SK-N-SH (cell line): ENCODE results near the gene RASAL3. TPM values are rescaled to one million over a fixed set of nuclear protein-coding genes. Genes with fewer than 3 reads are reported as not detected.

Source experiments
- CTCF ChIA-PET: fragments of 300-600, 350-600 bp; formaldehyde crosslinking; extraction: SDS; loops from one replicate; lab custom pipeline; 2021; lab: Yijun Ruan, JAX
- POLR2A ChIA-PET: fragments of 350-600 bp; sonication (Branson Sonifier 250); formaldehyde crosslinking; extraction: SDS; loops from one replicate; lab custom pipeline; 2020; ENCODE audit warnings: antibody characterized with exemption, inconsistent platforms; lab: Yijun Ruan, JAX
- DNase-seq: peaks from one replicate; pipeline ENCODE4 v3.0.0; 2012
- H2AFZ ChIP-seq: fragments of 200-600 bp; sonication (generic); 2 replicates; pipeline ENCODE4 v1.8.1; 2016; ENCODE audit warnings: antibody characterized with exemption, mild to moderate bottlenecking, low read depth
- H3F3A ChIP-seq: fragments of 200-600 bp; sonication (generic); replicated peaks from 2 replicates; pipeline ENCODE3; 2016; ENCODE audit warnings: antibody characterized with exemption, mild to moderate bottlenecking; ENCODE audit not compliant: insufficient read depth
- H3K27ac ChIP-seq, 2 experiments: fragments of 200-500 bp in 1 of 2; fragments of 200-600 bp in 1 of 2; sonication (Bioruptor generic) in 1 of 2; sonication (generic), shearing (Covaris generic) in 1 of 2; 2 replicates each; pipeline versions ENCODE4 v1.5.1 to v1.6.1; 2014 to 2016; ENCODE audit warnings: low read depth in 2 of 2, inconsistent platforms in 1 of 2, low read length in 1 of 2, mild to moderate bottlenecking in 1 of 2, mixed read lengths in 1 of 2
- H3K27me3 ChIP-seq: fragments of 200-600 bp; sonication (generic), shearing (Covaris generic); 2 replicates; pipeline ENCODE4 v1.6.1; 2016; ENCODE audit warnings: mixed run types; ENCODE audit not compliant: insufficient read depth
- H3K36me3 ChIP-seq, 2 experiments: fragments of 200-500 bp in 1 of 2; fragments of 200-600 bp in 1 of 2; sonication (Bioruptor generic) in 1 of 2; sonication (generic) in 1 of 2; replicated peaks in 1 of 2; 2 replicates each; pipeline versions ENCODE3 to v1.5.1; 2014 to 2016; ENCODE audit warnings: low read length in 1 of 2, mild to moderate bottlenecking in 1 of 2; ENCODE audit not compliant: insufficient read depth in 2 of 2, control insufficient read depth in 1 of 2
- H3K4me1 ChIP-seq, 2 experiments: fragments of 200-500 bp in 1 of 2; fragments of 200-600 bp in 1 of 2; sonication (Bioruptor generic) in 1 of 2; sonication (generic), shearing (Covaris generic) in 1 of 2; 2 replicates each; pipeline versions ENCODE4 v1.5.1 to v1.6.1; 2014 to 2016; ENCODE audit warnings: low read depth in 1 of 2, low read length in 1 of 2, mixed run types in 1 of 2; ENCODE audit not compliant: insufficient read depth in 2 of 2, control insufficient read depth in 1 of 2
- H3K4me2 ChIP-seq: fragments of 200-600 bp; sonication (generic), shearing (Covaris generic); 2 replicates; pipeline ENCODE4 v1.6.1; 2017; ENCODE audit warnings: mixed run types
- H3K4me3 ChIP-seq, 2 experiments: fragments of 200-500 bp in 1 of 2; fragments of 200-600 bp in 1 of 2; sonication (Bioruptor generic) in 1 of 2; sonication (generic), shearing (Covaris generic) in 1 of 2; 2 replicates each; pipeline versions ENCODE4 v1.5.1 to v1.8.1; 2014 to 2016; ENCODE audit warnings: low read depth in 2 of 2, inconsistent platforms in 1 of 2, low read length in 1 of 2, mild to moderate bottlenecking in 1 of 2, mixed read lengths in 1 of 2, moderate library complexity in 1 of 2
- H3K79me2 ChIP-seq: fragments of 200-600 bp; sonication (generic); 2 replicates; pipeline ENCODE4 v1.8.1; 2017; ENCODE audit warnings: mild to moderate bottlenecking; ENCODE audit not compliant: insufficient read depth
- H3K9ac ChIP-seq: fragments of 200-600 bp; sonication (generic); 2 replicates; pipeline ENCODE4 v1.6.1; 2017; ENCODE audit warnings: mixed run types
- H3K9me2 ChIP-seq: fragments of 200-600 bp; sonication (generic); 2 replicates; pipeline ENCODE4 v1.6.1; 2017; ENCODE audit warnings: mixed run types
- H3K9me3 ChIP-seq: fragments of 200-600 bp; sonication (generic); 2 replicates; pipeline ENCODE4 v1.6.1; 2017; ENCODE audit warnings: mixed run types, mild to moderate bottlenecking, moderate library complexity
- H4K20me1 ChIP-seq: fragments of 200-600 bp; sonication (generic); 2 replicates; pipeline ENCODE4 v1.6.1; 2017; ENCODE audit warnings: mild to moderate bottlenecking, mixed run types; ENCODE audit not compliant: insufficient read depth
- ELF1 ChIP-seq: IDR thresholded peaks from 2 replicates; pipeline ENCODE4 v1.4.0; 2012
- EP300 ChIP-seq, 2 experiments: IDR thresholded peaks; 2 replicates each; pipeline versions ENCODE4 v1.4.0 to v1.6.1; 2012; ENCODE audit warnings: borderline replicate concordance in 1 of 2, low read depth in 1 of 2, low read length in 1 of 2
- EZH2phosphoT487 ChIP-seq: fragments of 200-600 bp; sonication (generic); IDR thresholded peaks from 2 replicates; pipeline ENCODE4 v1.6.1; 2017; ENCODE audit warnings: low read depth, mixed run types, mild to moderate bottlenecking, antibody characterized with exemption, moderate library complexity, borderline replicate concordance
- FOXM1 ChIP-seq: IDR thresholded peaks from 2 replicates; pipeline ENCODE4 v1.4.0; 2012; ENCODE audit warnings: low read depth, mild to moderate bottlenecking
- MEF2A ChIP-seq: IDR thresholded peaks from 2 replicates; pipeline ENCODE4 v1.4.0; 2012; ENCODE audit warnings: low read depth, borderline replicate concordance
- MXI1 ChIP-seq: IDR thresholded peaks from 2 replicates; pipeline ENCODE4 v1.6.1; 2012; ENCODE audit warnings: mild to moderate bottlenecking, low read depth, low read length, improper control_type of control experiment
- NFIC ChIP-seq: IDR thresholded peaks from 2 replicates; pipeline ENCODE4 v1.4.0; 2012; ENCODE audit warnings: borderline replicate concordance
- NRF1 ChIP-seq: IDR thresholded peaks from 2 replicates; pipeline ENCODE4 v1.6.1; 2012; ENCODE audit warnings: low read depth, mild to moderate bottlenecking, low read length
- RCOR1 ChIP-seq: fragments of 150-350 bp; IDR thresholded peaks from 2 replicates; pipeline ENCODE4 v1.6.1; 2017; ENCODE audit warnings: antibody characterized with exemption, low read length
- RFX5 ChIP-seq: IDR thresholded peaks from 2 replicates; pipeline ENCODE4 v1.6.1; 2012; ENCODE audit warnings: mild to moderate bottlenecking, improper control_type of control experiment, low read length
- RXRA ChIP-seq: IDR thresholded peaks from 2 replicates; pipeline ENCODE4 v1.4.0; 2012; ENCODE audit warnings: low read depth, mild to moderate bottlenecking, borderline replicate concordance
- SIN3A ChIP-seq: IDR thresholded peaks from 2 replicates; pipeline ENCODE4 v1.6.1; 2012; ENCODE audit warnings: low read depth, mild to moderate bottlenecking, low read length, moderate library complexity, borderline replicate concordance
- SMC3 ChIP-seq: IDR thresholded peaks from 2 replicates; pipeline ENCODE4 v1.6.1; 2012; ENCODE audit warnings: low read depth, low read length, improper control_type of control experiment
- TEAD4 ChIP-seq: IDR thresholded peaks from 2 replicates; pipeline ENCODE4 v1.4.0; 2012; ENCODE audit warnings: mild to moderate bottlenecking, borderline replicate concordance; ENCODE audit not compliant: insufficient read depth
- WGBS: methylation state at CpG from one replicate; pipeline ENCODE4 v1.1.6; 2017; ENCODE audit warnings: low lambda C conversion rate; 5-methylcytosine and 5-hydroxymethylcytosine counted together
- polyA plus RNA-seq, 3 experiments: library from polyadenylated mRNA; depleted of rRNA; stranded (reverse); fragments of >200 nt; gene quantifications; 2 replicates each; pipeline ENCODE4 v1.2.3, GENCODE V29; 2012
- TF ChIP-seq, protein P1 (sequence below): IDR thresholded peaks from 2 replicates; pipeline ENCODE4 v1.4.0; 2012; ENCODE audit warnings: low read depth, borderline replicate concordance
- TF ChIP-seq, protein P2 (sequence below): IDR thresholded peaks from 2 replicates; pipeline ENCODE4; 2012
- TF ChIP-seq, protein P3 (sequence below): IDR thresholded peaks from 2 replicates; pipeline ENCODE4 v1.4.0; 2012; ENCODE audit warnings: low read depth

Gene RASAL3
- polyA plus RNA-seq, 1 of the 3 experiments (the other 2 are of a cell fraction), result 0.02 TPM

DNA sequence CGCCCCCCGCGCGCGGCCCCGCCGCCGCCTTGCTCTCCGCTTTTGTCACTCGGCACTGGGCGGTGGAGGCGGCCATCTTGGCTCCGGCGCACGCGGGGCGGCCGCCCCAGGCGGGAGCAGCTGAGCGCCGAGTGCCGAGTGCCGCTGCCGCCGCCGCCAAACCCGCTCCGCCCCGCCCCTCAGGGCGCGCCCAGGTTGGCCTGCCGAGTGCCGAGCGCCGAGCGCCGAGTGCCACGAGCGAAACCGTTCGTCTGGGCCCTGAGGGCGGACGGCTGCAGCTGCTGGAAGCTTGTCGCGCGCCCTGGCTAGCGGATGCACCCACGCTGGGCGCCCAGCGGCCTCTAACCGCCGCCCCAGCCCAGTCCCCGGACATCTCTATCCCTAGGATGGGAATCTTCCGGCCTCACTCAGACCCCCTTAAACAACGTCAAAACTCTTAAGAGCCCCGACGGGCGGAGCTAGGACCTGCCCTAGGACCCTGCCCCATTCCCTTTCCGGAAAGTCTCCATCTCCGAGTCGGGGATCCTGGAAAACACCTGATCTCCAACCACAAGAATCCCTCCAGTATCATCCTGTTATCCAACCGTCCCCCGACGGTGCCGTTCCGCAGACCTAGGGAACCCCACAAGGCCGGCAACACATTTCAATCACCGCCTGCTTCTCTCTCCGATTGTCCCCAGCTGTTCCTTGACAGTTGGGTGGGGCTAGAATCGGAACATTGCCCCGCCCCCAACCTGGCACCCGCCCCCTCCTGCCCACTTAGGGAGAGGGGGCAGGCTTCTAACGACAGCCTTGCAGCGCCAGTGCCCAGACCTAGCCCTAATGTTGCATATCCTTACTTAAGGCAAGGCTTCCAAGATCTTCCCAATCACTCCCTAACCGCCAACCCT lies 31.5 kb downstream of the RASAL3 start (continued):
- TF ChIP-seq, protein P1, sequence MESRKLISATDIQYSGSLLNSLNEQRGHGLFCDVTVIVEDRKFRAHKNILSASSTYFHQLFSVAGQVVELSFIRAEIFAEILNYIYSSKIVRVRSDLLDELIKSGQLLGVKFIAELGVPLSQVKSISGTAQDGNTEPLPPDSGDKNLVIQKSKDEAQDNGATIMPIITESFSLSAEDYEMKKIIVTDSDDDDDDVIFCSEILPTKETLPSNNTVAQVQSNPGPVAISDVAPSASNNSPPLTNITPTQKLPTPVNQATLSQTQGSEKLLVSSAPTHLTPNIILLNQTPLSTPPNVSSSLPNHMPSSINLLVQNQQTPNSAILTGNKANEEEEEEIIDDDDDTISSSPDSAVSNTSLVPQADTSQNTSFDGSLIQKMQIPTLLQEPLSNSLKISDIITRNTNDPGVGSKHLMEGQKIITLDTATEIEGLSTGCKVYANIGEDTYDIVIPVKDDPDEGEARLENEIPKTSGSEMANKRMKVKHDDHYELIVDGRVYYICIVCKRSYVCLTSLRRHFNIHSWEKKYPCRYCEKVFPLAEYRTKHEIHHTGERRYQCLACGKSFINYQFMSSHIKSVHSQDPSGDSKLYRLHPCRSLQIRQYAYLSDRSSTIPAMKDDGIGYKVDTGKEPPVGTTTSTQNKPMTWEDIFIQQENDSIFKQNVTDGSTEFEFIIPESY, result no peak
- no peak for TF ChIP-seq SMC3
- TF ChIP-seq, protein P2, sequence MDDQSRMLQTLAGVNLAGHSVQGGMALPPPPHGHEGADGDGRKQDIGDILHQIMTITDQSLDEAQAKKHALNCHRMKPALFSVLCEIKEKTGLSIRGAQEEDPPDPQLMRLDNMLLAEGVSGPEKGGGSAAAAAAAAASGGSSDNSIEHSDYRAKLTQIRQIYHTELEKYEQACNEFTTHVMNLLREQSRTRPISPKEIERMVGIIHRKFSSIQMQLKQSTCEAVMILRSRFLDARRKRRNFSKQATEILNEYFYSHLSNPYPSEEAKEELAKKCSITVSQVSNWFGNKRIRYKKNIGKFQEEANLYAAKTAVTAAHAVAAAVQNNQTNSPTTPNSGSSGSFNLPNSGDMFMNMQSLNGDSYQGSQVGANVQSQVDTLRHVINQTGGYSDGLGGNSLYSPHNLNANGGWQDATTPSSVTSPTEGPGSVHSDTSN, result peak; percentile 19; the same call in 1 of the 2 replicates
- TF ChIP-seq NFIC, result no peak
- TF ChIP-seq EZH2phosphoT487, result no peak

DNA sequence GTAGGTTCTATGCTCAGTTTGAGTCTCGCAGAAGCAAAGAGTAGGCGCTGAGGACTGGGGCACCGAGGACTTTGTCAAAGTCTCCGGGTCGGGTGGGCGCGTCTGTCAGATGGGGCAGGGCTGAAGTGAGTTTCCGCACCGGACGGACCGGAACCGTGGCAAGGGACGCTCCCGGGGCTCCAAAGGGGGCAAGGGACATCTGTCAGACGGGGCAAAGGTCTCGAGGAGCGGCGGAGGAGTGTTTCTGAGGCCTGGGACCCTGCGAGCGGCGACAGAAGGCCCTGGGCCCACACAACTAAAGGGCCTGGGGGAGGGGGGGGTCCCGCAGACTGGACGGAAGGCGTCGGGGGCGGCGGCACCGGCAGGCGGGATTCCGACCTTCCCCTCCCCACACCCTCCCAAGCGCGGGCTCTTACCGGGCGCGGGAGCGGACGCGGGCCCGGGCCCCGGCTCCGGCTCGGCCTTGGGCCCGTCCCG lies 32.3 kb downstream of the RASAL3 start:
- Histone ChIP-seq H3K9me2 (no peaks in the 10 kb centered on the region), H3K9me3 (no peaks in the 10 kb centered on the region), H2AFZ (no peak overlapping the region), H3K79me2 (peaks cover 42% of the 10 kb centered on the region), H3K27me3 (no peaks in the 10 kb centered on the region), H3K27ac (peak overlapping the region in 1 of 2 experiments; percentile 39; a peak in 2 of 4 replicates), H3K4me2 (peak overlapping the region; percentile 94), H3K36me3 (peaks cover 3 to 28% of the 10 kb centered on the region in 2 experiments), H3K9ac (peak overlapping the region; percentile 81), H3K4me1 (peaks cover 5 to 24% of the 10 kb centered on the region in 2 experiments; a peak in 2 of 4 replicates), H3K4me3 (peak overlapping the region; percentile 63 to 76), H3F3A (no peaks in the 10 kb centered on the region), H4K20me1 (peaks cover 17% of the 10 kb centered on the region; the same call in 1 of the 2 replicates)
- ChIA-PET POLR2A (interaction anchor here (0.6 to 1.6 kb wide), 3 partner anchors 13 to 326 kb away, joined by 3 to 12 read pairs (median 5); partner anchors contain the start of gene AKAP8L), CTCF (interaction anchor here (0.8 to 2.6 kb wide), 3 partner anchors 10 to 13 kb away, joined by 3 to 11 read pairs (median 3); partner anchors contain the start of gene AKAP8L)
- WGBS, result 1% methylated on average over 31 of the region's 44 CpGs
- no peak for TF ChIP-seq RFX5
- no peak for TF ChIP-seq NRF1
- peak; percentile 71 for DNase-seq

DNA sequence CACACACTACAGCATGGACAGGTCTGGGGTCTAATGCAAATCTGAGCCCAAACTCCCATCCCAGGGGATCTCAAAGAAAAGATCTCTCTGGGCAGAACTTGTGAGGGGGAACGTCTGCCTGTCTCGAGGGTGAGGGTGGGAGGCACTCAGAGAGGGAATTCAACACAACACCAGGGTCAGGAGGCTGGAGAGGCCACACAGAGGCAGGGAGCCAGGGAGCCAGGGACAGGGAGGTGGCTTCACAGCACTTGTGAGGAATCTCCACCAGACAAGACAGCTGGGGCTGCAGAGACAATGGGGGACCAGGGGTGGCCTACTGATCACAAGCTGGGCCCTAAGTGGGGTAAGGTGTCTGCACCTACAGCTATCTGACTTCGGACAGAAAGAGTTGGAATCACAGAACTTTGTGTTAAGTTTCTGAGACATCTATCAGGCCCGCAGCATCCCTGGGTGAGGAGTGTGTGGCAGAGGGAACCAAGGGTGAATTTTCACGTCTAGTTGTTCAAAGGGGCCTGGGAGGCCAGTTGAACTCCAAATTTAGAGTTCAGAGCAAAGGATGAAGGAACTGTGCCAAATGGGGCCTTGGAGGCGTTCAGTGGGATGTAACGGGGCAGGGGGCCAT lies 32.8 kb downstream of the RASAL3 start:
- no peak for DNase-seq
- H3K9ac ChIP-seq, result peak overlapping the region; percentile 81
- peak overlapping the region; percentile 94 for H3K4me2 ChIP-seq
- WGBS, result 12% methylated on average over 7 of the region's 7 CpGs
- no peaks in the 10 kb centered on the region for H3K9me3 ChIP-seq
- H3K27me3 ChIP-seq, result no peaks in the 10 kb centered on the region
- peaks cover 5 to 28% of the 10 kb centered on the region in 2 experiments; a peak in 2 of 4 replicates for H3K4me1 ChIP-seq
- peaks cover 8 to 34% of the 10 kb centered on the region in 2 experiments for H3K36me3 ChIP-seq
- H4K20me1 ChIP-seq, result peaks cover 17% of the 10 kb centered on the region; the same call in 1 of the 2 replicates
- H3K9me2 ChIP-seq, result no peaks in the 10 kb centered on the region
- ChIA-PET CTCF (interaction anchor here (3.9 kb wide), 1 partner anchor 12 kb away, joined by 12 read pairs; the partner anchor contains the start of gene AKAP8L), POLR2A (no interaction called here)
- H3K79me2 ChIP-seq, result peaks cover 42% of the 10 kb centered on the region
- peak overlapping the region in 1 of 2 experiments; percentile 39; a peak in 1 of 4 replicates for H3K27ac ChIP-seq
- no peak overlapping the region for H2AFZ ChIP-seq
- no peaks in the 10 kb centered on the region for H3F3A ChIP-seq
- peak overlapping the region; percentile 63 to 76 for H3K4me3 ChIP-seq
- TF ChIP-seq MXI1, result no peak
- TF ChIP-seq, protein P1, result no peak
- no peak for TF ChIP-seq TEAD4
- no peak for TF ChIP-seq NFIC
- TF ChIP-seq FOXM1, result no peak
- TF ChIP-seq EP300 (IDR thresholded peaks at IDR 0.05; ENCODE audit: borderline replicate concordance in 1 of 2, low read depth in 1 of 2, low read length in 1 of 2), result no peak
- TF ChIP-seq ELF1, result no peak
- TF ChIP-seq, protein P3, sequence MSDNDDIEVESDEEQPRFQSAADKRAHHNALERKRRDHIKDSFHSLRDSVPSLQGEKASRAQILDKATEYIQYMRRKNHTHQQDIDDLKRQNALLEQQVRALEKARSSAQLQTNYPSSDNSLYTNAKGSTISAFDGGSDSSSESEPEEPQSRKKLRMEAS, result no peak
- TF ChIP-seq RCOR1, result no peak
- no peak for TF ChIP-seq RXRA
- TF ChIP-seq SIN3A, result no peak
- TF ChIP-seq MEF2A, result no peak
